Left forelimb (tissue), 1 donor: Measurements from ENCODE around the gene UBE2R2.

Experiments used
- DNase-seq: peaks from one replicate; pipeline ENCODE4 v3.0.0-alpha.2; 2018; ENCODE audit warnings: low spot score

Gene UBE2R2

GRCh38 chr9:33884856-33885701 lies 68.1 kb downstream of the UBE2R2 start:
- DNase-seq: no peak

DNA sequence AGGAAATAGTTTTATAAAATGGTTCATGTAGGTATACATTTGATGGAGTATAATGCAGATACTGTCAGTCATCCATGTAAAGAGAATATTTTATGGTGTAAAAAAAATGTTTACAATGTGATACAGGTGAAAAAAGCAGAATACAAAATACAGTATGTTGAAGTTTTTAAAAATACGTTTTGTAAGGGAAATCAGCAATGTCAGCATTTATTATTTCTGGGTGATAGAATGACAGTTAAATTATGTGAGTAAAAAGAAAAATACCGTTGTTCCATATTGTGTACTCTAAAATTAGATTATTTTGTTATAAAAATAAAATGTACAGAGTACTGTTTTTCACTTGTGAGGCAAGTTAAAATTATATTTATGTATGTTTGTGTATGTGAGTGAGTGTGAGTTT lies 69.0 kb downstream of the UBE2R2 start:
- DNase-seq: no peak

GRCh38 chr9:33893861-33894260 lies 76.9 kb downstream of the UBE2R2 start:
- no peak for DNase-seq

- no peak for DNase-seq
Observed at GRCh38 chr9:33894316-33894715, 77.4 kb downstream of the UBE2R2 start.

GRCh38 chr9:33903157-33903780 lies 86.3 kb downstream of the UBE2R2 start:
- no peak for DNase-seq

DNA sequence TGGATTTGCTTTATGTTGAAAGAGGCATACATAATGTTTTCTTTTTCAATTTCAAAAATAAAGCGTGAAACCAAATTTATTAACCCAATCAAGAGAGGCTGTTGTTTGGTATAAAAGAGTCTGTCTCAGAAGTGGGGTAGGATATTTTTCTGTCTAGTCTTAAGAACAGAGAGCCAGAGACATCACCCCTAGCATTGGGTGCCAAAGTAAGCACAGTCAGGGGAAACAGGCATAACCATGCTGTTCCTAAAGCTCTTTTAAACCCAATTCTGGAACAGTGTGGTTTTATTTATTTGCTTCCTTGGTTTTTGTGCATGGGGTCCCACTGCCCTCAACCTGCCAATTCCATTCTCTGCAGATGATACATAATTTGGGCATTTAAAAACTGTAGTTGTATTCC lies 88.2 kb downstream of the UBE2R2 start:
- no peak for DNase-seq

DNA sequence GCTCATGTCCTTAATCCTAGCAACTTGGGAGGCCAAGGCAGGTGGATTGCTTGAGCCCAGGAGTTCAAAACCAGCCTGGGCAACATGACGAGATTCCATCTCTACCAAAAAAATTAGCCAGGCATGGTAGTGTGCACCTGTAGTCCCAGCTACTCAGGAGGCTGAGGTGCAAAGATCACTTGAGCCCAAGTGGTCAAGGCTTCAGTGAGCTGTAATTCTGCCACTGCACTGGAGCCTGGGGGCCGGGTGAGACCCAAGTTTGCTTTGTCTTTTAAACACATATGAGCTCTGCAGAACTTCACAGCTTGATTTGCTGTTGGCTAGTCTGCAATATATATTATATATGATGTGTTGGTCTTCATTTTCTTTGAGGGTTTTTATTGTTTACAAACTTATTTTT lies 89.8 kb downstream of the UBE2R2 start:
- DNase-seq: no peak

GRCh38 chr9:33907347-33907746 lies 90.4 kb downstream of the UBE2R2 start:
- no peak for DNase-seq

DNA sequence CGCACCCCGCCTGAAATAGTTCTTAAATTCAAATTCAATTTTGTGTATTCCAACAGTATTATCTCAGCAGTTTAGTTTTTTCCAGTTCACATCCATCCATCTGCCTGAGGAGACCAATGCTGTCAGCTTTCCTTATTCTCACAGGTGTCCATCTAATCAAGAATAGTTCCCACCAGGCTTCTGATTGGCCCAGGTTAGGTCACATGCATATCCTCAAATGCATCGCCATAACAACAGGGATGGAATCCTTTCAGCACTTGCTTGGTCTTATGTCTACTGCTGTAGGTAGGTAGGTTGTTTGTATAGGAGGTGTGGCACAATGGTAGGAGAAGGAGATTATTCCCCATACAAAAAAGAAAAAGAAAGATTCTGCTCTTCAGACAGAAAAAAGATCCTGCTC lies 91.2 kb downstream of the UBE2R2 start:
- no peak for DNase-seq

DNA sequence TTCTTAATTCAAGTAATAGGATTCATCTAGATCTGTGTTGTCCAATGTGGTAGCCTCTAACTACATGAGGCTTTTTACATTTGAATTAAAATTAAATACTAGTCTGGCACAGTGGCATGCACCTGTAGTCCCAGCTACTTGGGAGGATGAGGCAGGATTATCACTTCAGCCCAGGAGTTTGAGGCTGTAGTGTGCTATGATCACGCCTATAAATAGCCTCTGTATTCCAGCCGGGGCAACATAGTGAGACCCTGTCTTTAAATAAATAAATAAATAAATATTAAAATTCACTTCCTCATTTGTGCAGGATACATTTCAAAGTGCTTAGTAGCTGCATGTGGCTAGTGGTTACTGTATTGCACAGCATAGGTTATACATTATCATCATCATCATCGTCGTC lies 91.8 kb downstream of the UBE2R2 start:
- DNase-seq: no peak

GRCh38 chr9:33913541-33913940 lies 96.6 kb downstream of the UBE2R2 start:
- no peak for DNase-seq

DNA sequence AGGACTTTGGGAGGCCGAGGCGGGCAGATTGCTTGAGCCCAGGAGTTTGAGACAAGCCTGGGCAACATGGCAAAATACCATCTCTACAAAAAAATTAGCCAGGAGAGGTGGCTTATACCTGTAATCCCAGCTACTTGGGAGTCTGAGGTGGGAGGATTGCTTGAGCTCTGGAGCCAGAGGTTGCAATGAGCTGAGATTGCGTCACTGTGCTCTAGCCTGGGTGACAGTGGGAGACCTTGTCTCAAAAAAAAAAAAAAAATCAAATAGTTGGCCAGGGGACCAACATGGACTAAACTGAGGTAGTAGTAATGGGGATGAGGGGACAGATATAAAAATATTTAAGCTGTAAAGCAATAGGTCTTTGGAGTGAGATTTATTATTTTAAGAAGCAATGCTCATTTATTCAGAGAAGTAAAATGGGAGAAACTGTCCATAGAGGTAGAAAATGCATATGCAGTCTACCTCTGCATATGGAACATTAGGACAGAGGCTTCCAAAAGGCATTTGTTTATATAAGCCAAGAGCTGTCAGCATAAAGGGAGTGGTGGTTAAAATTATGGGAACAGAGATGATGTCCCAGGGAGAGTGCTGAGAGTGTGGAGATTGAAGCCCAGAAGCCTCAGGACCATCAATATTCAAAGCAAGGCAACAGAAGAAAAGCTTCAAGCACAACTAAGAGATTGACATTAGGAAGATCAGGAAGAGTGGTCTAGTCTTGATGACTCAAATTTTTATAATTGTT lies 98.1 kb downstream of the UBE2R2 start:
- no peak for DNase-seq

- DNase-seq: no peak
Observed at GRCh38 chr9:33917036-33917435, 100.1 kb downstream of the UBE2R2 start.

- no peak for DNase-seq
Observed at GRCh38 chr9:33919276-33919897, 102.4 kb downstream of the UBE2R2 start.

- DNase-seq: no peak
Observed at GRCh38 chr9:33921967-33922895, 105.3 kb downstream of the UBE2R2 start.

- no peak for DNase-seq
Observed at GRCh38 chr9:33923079-33923478, 106.1 kb downstream of the UBE2R2 start.

DNA sequence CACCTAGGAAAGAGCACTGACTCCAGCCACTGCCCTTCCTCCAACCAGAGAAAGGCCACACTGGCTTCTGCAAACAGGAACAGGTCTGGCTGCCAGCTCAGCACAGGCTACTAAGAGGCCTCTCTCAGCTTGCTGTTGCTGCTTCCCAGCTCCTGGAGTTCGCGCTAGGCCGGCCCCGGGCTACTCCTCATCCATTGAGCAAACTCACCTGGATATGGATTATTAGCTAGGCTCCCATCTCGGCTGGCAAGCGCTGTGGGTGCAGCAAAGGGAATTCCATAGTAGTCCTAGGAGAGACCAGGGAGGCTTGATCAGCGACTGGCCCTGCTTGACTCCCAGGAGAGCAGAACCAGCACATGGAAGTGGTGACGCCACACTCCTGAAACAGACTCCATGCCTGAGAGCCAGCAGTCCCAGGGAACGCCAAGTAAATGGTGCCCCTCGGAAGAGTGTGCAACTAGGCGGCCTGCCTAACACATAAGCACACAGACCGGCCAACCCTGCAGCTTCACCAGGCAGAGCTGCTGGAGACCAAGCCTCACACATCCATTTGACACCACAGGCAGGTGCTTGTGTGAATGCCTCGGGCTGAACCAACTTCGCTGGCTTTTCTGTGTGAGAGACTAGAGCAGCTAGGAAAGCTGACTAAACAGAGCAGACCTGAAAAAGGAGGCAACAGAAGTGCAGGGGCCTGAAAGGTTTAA lies 107.2 kb downstream of the UBE2R2 start:
- no peak for DNase-seq

- no peak for DNase-seq
Observed at GRCh38 chr9:33924978-33925797, 108.2 kb downstream of the UBE2R2 start.

- DNase-seq: no peak
Observed at GRCh38 chr9:33926746-33927485, 110.0 kb downstream of the UBE2R2 start.
